ENCODE data around the gene ZNF318.
"Not testable (repeated sequence)": the region's sequence is repeated elsewhere in the genome, so short reads cannot be mapped to it uniquely, and the experiment has no call there.

Gene ZNF318

GRCh38 chr6:43339168-43339567 lies 30.3 kb downstream of the ZNF318 start:
- DNase-seq (ENCODE audit: low read depth in 2 of 3, low spot score in 1 of 3) = no peak

DNA sequence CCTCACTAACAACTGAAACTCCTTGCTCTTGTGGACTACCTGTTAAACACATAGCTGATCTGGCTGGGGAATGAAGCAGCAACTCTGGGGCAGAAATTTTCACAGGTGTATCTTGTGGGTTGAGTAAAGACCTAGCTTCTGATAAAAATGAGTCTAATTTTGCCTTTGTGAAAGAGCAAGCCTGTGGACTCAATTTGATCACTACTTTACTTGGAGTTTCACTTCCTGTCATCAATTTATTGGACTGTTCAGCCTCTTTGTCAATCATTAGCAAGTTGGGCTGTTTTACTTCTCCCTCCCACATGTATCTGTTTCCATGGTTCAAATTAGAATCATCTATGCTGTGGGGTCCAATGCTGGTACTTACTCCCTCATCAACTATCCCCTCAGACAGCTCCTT lies 31.2 kb downstream of the ZNF318 start:
- no peak for DNase-seq (ENCODE audit: low read depth in 2 of 3, low spot score in 1 of 3)

DNA sequence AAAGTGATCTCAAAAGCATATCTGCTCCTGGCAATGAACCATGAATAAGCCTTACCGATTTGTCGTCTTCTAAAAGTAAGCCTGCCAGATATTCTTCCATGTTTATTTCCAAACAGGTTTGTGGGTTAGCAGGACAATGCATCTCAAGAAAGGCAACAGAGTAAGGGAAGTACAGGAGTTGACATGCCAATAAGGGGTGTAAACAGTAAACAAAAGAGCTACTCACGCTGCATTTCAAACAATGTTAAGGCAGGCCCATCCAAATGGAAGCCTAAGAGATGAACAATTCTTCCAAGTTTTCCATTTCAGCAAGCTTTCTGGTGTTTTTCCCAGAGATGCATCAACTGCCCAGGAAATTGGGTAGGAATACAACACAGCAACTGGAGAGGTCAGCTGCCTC lies 33.1 kb downstream of the ZNF318 start:
- DNase-seq (ENCODE audit: low read depth in 2 of 3, low spot score in 1 of 3) = no peak

DNA sequence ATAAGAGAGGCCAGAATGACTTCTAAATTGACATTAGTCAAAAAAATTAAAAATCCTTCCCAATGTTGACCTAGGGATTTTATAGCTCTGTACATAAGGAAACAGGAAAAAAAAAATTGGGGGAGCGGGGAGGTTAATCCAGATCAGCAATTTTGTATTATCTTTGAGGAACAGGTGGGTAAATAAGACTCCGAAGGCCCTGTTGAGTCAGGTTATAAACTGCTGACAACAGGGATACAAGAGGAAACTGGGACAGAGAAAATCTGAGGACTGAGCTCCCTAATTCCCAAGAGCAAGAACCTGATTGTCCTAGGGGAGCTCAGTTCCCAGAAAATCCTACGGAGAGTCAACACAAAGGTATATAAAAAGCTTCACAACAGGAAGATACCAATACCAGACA lies 34.0 kb downstream of the ZNF318 start:
- DNase-seq (ENCODE audit: low read depth in 2 of 3, low spot score in 1 of 3) = no peak

- no peak for DNase-seq (ENCODE audit: low read depth in 2 of 3, low spot score in 1 of 3)
Observed at GRCh38 chr6:43334466-43335095, 34.9 kb downstream of the ZNF318 start.

DNA sequence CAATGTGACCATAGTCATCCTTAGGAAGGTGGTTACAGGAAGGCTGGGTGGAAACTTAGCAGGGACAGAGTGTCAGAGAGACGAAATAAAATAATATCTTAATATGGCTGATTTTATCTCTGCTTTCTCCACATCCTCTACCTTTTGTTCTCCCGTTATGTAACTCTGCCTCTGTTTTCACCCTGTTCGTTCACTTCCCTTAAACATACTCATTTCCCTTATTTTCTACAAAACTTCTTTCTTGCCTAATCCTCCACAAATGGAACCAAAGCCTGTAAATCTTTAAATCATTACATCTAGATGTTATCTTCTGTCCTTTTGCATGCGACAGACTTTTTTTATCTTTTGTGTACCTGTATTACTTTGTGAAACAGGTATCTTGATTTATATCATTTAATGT lies 37.6 kb downstream of the ZNF318 start:
- no peak for DNase-seq (ENCODE audit: low read depth in 2 of 3, low spot score in 1 of 3)

DNA sequence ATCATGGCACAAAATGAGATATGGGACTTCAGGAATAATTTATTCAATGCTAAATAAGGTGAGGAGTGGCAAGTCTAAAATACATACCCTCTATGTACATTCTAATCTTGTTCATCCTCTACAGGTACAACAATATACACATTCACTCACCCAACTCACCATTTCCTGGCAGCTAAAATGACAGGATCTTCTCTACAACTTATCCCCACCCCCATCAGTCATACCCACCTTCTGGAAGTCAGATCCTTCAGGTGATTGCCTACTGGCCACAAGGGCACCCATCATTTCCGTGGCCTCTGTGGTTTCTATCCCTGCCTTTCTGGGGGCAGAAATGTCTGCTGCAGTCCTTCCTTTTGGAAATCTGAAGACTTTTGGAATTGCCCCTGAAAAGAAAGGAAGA lies 38.0 kb downstream of the ZNF318 start:
- DNase-seq (ENCODE audit: low read depth in 2 of 3, low spot score in 1 of 3) = no peak

DNA sequence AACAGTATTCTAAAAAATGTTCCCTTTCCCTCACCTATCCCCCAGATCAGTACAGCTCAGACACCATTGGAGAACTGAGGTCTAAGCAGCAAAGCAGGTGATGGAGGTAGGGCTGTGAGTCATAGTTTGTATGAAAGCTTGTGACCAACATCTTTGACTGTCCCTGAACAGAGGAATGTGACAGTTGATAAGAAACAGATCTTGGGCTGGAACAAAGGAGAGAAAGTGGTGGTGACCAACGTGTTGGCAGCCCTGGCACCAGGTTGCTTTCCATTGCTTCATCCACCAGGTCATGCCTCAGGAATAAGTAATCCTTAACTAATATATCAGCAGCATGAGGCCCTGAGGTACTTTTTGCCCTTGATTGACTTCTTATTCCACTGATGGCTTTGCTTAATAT lies 40.9 kb downstream of the ZNF318 start:
- no peak for DNase-seq (ENCODE audit: low read depth in 2 of 3, low spot score in 1 of 3)

DNA sequence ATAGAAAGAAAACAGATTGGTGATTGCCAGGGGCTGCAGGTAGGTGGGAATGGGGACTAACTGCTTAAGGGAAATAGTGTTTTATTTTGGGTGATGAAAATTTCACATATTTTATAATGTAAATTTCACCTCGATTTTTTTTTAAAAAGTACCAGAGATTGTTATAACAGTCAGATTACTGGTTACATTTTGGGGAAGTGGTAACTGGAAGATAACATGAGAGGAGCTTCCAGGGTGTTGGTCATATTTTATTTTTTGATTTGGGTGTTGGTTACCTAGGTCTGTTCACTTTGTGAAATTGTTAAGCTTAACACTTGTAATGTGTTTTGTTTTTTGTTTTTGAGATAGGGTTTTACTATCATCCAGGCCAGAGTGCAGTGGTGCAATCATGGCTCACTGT lies 43.6 kb downstream of the ZNF318 start:
- DNase-seq (ENCODE audit: low read depth in 2 of 3, low spot score in 1 of 3) = no peak

GRCh38 chr6:43318011-43318410 lies 51.4 kb downstream of the ZNF318 start:
- no peak for DNase-seq (ENCODE audit: low read depth in 2 of 3, low spot score in 1 of 3)

DNA sequence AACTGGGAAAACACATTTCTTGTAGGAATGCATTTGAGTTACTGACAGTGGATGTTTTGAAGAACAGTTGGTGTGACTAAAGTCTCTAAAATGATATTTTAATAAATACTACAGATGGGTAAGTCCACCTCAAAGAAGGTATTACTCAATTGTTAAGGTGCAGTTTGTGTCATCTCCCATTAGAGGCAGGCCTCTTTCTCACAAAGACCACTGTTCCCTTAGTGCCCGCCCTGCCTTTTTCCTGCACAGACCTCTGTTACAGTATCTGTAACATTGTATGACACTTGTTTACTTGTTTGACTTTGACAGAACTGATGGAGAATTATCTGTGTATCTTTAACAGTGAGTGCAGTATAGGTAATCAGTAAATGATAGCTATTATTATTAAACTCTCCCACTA lies 55.6 kb downstream of the ZNF318 start:
- DNase-seq (ENCODE audit: low read depth in 2 of 3, low spot score in 1 of 3) = no peak

- DNase-seq (ENCODE audit: low read depth in 2 of 3, low spot score in 1 of 3) = no peak
Observed at GRCh38 chr6:43311666-43312065, 57.8 kb downstream of the ZNF318 start.

GRCh38 chr6:43310624-43311023 lies 58.8 kb downstream of the ZNF318 start:
- no peak for DNase-seq (ENCODE audit: low read depth in 2 of 3, low spot score in 1 of 3)

DNA sequence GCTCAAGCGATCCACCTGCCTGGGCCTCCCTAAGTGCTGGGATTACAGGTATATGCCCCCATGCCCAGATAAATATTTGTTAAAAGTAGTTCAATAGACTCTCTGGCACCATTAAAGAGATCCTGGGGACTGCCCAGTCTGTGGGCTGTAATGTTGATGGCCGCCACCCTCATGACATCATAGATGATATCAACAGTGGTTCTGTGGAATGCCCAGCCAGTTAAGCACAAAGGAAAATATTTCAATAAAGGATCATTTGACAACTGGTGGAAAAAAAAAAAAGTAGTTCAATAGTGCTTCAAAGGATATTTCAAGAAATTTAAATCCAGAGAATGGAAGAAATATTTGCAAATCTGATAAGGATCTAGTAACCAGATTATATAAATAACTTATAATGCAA lies 59.3 kb downstream of the ZNF318 start:
- DNase-seq (ENCODE audit: low read depth in 2 of 3, low spot score in 1 of 3) = no peak

DNA sequence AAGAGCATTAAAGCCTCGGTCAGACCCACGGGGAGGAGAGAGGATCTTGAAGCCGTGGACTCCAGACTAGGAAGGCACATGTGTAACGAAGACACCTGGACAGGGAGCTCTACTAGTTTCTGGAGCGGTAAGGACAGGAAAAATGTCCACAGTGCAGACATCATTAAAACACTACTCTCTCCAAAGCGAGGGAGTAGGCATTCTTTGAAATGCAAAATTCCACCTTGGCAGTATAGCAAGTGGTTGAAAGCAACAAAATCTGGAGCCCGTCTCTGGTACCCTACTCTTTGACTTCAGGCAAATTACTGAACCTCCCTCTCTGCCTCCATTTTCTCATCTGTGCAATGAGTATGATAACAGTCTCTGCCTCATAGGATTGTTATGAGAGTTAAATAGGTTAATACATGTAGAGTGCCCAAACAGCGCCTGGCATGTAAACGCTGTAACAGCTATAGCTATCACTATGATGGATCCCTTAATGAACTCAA lies 60.4 kb downstream of the ZNF318 start:
- DNase-seq (ENCODE audit: low read depth in 2 of 3, low spot score in 1 of 3) = no peak

DNA sequence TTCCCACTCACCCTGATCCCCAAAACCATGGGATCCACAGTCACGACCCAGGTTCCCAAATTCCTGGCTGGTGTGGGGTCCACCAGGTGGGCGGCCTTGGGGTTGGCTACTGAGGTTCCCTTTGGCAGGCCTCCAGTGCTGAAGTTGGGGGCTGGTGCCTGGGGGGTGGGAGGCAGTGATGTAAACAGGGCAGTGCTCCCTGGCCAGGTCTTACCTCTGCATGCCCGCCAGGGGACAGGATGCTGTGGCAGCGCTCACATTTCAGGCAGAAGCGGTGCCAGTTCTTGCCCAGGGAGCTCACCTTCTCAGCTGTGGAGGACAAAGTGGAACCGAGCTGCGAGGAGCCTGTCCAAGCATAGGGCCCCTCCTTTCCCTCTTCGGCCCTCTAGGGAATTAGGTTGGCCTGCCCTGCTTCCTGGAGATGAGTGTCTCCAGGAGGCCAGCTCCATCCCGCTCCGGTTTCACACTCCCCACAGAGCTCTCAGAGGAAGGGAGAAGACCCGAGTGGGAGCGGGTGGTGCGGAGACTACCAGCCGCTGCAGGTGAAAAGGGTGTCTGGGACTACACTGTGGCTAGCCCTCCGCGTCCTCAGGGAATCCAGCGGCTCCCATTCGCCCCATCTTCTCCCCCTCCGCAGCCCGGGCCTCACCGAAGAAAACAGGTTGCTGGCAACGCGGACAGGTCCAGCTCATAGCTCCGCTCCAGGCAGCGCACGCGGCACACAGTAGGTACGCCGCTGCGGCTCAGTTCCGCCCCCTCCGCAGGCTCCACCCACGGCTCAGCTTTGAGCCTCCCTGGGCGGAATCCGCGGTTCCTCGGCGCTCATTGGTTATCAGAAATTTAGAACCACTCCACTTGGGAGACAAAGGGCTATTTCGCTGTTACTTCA lies 61.1 kb downstream of the ZNF318 start, which contains the start of gene CRIP3:
Gene CRIP3, minus strand, starts transcription at position 726 of the 889 bp plus-strand sequence. Its CDS starts 34 bp downstream, at position 692.
- peak; percentile 11 to 49 (median 38) for DNase-seq (ENCODE audit: low read depth in 2 of 3, low spot score in 1 of 3)

DNA sequence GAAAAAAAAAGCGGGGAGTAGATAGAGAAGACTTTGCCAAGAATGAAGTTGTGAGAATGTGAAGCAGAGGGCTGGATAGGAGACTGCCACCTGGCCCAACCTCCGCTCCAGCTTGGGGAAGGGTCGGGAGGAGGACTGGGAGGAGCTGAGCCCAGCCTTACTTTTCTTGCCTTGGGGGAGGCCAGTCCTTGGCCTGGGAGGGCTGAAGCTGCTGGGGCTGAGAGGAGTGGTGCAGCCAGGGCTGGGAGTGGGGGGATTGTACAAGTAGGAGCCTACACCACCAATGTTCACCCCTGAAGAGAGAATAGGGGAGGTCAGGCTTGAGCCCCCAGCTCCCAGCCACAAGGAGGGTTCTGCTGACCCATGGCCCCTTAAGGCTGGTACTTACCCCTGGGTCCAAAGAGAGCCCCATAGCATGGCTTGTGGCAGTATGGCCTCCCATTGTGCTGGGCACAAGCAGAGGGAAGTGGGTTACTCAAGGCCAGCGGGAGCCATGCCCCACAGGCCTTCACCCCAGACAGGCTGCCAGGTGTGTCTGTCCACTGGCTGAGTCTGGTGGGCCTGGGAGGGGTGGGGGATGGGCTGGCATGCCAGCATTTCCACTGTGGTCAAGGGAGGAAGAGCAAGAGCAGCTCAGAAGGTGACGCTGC lies 61.9 kb downstream of the ZNF318 start:
- no peak for DNase-seq (ENCODE audit: low read depth in 2 of 3, low spot score in 1 of 3)

DNA sequence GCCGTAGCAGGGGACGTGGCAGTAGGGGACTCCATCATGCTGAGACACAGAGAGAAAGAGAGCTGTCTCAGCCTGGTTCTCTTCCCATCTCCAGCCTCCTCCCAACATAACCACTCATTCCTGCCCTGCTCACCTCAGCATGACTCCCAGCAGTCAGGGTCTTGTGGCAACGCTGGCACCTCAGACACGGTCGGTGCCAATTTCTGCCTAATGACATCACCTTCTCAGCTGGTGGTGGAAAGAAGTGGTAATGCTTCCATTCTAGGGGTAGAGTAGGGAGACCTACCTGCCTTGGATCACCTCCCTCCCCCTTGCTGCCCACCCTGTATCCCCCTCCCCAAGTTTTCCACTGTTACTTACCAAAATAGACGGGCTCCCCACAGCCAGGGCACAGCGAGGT lies 63.4 kb downstream of the ZNF318 start:
- DNase-seq (ENCODE audit: low read depth in 2 of 3, low spot score in 1 of 3) = no peak

- no peak for DNase-seq (ENCODE audit: low read depth in 2 of 3, low spot score in 1 of 3)
Observed at GRCh38 chr6:43304882-43305281, 64.6 kb downstream of the ZNF318 start.

GRCh38 chr6:43304361-43304760 lies 65.1 kb downstream of the ZNF318 start:
- no peak for DNase-seq (ENCODE audit: low read depth in 2 of 3, low spot score in 1 of 3)

DNA sequence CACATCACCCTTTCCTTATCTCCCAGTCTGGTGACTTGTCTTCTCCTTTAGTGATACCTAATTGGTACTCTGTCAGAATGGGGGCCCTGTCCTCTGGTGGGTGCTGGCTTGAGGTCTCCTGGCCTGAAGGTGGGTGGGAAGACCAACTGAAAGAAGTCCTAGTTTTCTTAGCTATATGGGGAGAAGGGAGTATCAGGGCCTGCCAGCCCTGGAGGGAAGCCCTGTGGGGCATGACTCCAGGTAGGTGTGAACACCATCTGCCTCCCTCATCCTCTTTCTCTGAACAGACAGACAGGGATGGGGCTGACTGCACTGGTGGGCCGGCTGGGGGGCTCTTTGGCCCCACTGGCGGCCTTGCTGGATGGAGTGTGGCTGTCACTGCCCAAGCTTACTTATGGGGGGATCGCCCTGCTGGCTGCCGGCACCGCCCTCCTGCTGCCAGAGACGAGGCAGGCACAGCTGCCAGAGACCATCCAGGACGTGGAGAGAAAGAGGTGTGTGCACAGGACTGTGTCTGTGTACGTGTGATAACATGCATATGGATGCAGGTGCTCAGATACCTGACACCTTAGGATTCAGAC lies 65.6 kb downstream of the ZNF318 start:
- DNase-seq (ENCODE audit: low read depth in 2 of 3, low spot score in 1 of 3) = no peak

GRCh38 chr6:43303006-43303405 lies 66.4 kb downstream of the ZNF318 start:
- not testable (repeated sequence) for DNase-seq (ENCODE audit: low read depth in 2 of 3, low spot score in 1 of 3)

All from stimulated activated CD4-positive, alpha-beta T cell treated with anti-CD3 and anti-CD28 coated beads, Interleukin-12 subunit alpha, Interleukin-12 subunit beta, amount 100 ng/mL, for 48 hours (primary cell).